PC-9 (cell line): Measurements from ENCODE around the gene UTP25. TPM values are rescaled to one million over a fixed set of nuclear protein-coding genes. Genes with fewer than 3 reads are reported as not detected.

Experiments used
- BruUV-seq: library from RNA; stranded (reverse); fragments of 400-500 nt; replicated peaks from 2 replicates; lab custom pipeline; 2021; lab: Mats Ljungman, UMichigan
- CTCF ChIA-PET: fragments of 300-600 bp; sonication (Branson Sonifier 250); formaldehyde crosslinking; loops from one replicate; lab custom pipeline; 2022; ENCODE audit warnings: antibody characterized with exemption; lab: Charles Lee
- POLR2A ChIA-PET: fragments of 300-600 bp; sonication (Branson Sonifier 250); formaldehyde crosslinking; loops from one replicate; lab custom pipeline; 2022; ENCODE audit warnings: antibody characterized with exemption; ENCODE audit not compliant: unreplicated experiment; lab: Charles Lee
- DNase-seq, 2 experiments: peaks; one replicate each; pipeline versions ENCODE4 v3.0.0 to v3.0.0-alpha.2; 2015 to 2022; ENCODE audit warnings: mixed read lengths in 1 of 2
- H2AFZ ChIP-seq: fragments of 200-600 bp; sonication (generic); 2 replicates; pipeline ENCODE4 v1.8.1; 2017; ENCODE audit warnings: antibody characterized with exemption
- H3F3A ChIP-seq: fragments of 200-600 bp; sonication (generic); 2 replicates; pipeline ENCODE4 v1.8.1; 2017; ENCODE audit warnings: antibody characterized with exemption, mild to moderate bottlenecking, low read depth; ENCODE audit not compliant: insufficient read depth
- H3K27ac ChIP-seq: fragments of 200-600 bp; sonication (generic); 2 replicates; pipeline ENCODE4 v1.6.1; 2016; ENCODE audit warnings: mixed run types
- H3K27me3 ChIP-seq: fragments of 200-600 bp; sonication (generic); 2 replicates; pipeline ENCODE4 v1.6.1; 2016; ENCODE audit warnings: low read depth, mixed run types; ENCODE audit not compliant: insufficient read depth
- H3K36me3 ChIP-seq: fragments of 200-600 bp; sonication (generic); 2 replicates; pipeline ENCODE4 v1.6.1; 2016; ENCODE audit warnings: low read depth, mixed run types
- H3K4me1 ChIP-seq: fragments of 200-600 bp; sonication (generic); replicated peaks from 2 replicates; pipeline ENCODE4 v1.6.1; 2016; ENCODE audit warnings: mixed run types; ENCODE audit not compliant: insufficient read depth
- H3K4me2 ChIP-seq: fragments of 200-600 bp; sonication (generic); 2 replicates; pipeline ENCODE4 v1.6.1; 2017; ENCODE audit warnings: mixed run types
- H3K4me3 ChIP-seq: fragments of 200-600 bp; sonication (generic); 2 replicates; pipeline ENCODE4 v1.6.1; 2016; ENCODE audit warnings: mixed run types
- H3K79me2 ChIP-seq: fragments of 200-600 bp; sonication (generic); 2 replicates; pipeline ENCODE4 v1.6.1; 2017; ENCODE audit warnings: low read depth, mixed run types
- H3K9me2 ChIP-seq: fragments of 200-600 bp; sonication (generic); 2 replicates; pipeline ENCODE4 v1.8.1; 2017; ENCODE audit warnings: mild to moderate bottlenecking; ENCODE audit not compliant: insufficient read depth
- H3K9me3 ChIP-seq: fragments of 200-600 bp; sonication (generic); 2 replicates; pipeline ENCODE4 v1.8.1; 2016; ENCODE audit warnings: low read depth; ENCODE audit not compliant: insufficient read depth
- H4K20me1 ChIP-seq: fragments of 200-600 bp; sonication (generic); 2 replicates; pipeline ENCODE4 v1.8.1; 2017; ENCODE audit not compliant: insufficient read depth
- CTCF ChIP-seq: fragments of 200-600 bp; sonication (generic); conservative IDR thresholded peaks from 2 replicates; pipeline ENCODE4 v1.6.1; 2017; ENCODE audit warnings: mixed run types, antibody characterized with exemption, mild to moderate bottlenecking, moderate library complexity
- EZH2 ChIP-seq: fragments of 200-600 bp; sonication (generic); IDR thresholded peaks from 2 replicates; pipeline ENCODE4 v1.8.0; 2017; ENCODE audit warnings: antibody characterized with exemption, low read depth
- intact Hi-C: fragments of 100-400 bp; cut with micrococcal nuclease; formaldehyde crosslinking; loops from one replicate; pipeline ENCODE4 v1.10.0; 2022; ENCODE audit not compliant: unreplicated experiment
- total RNA-seq: library from RNA; stranded (reverse); gene quantifications from 2 replicates; pipeline ENCODE4 v1.2.3, GENCODE V29; 2021

The UTP25 gene
- total RNA-seq, 1 experiment from 2014 or later = 9.3 TPM

- POLR2A ChIA-PET = no interaction called here
These were observed 17.1 kb downstream of the UTP25 start for GRCh38 chr1:209844695-209845407.

GRCh38 chr1:209845408-209845725 lies 17.6 kb downstream of the UTP25 start:
- H2AFZ ChIP-seq = no peak overlapping the region
- no peak overlapping the region for H3K4me2 ChIP-seq
- no peaks in the 10 kb centered on the region for H3K27me3 ChIP-seq
- CTCF ChIA-PET = interaction anchor here (0.7 kb wide), 1 partner anchor 1513 kb away, joined by 8 read pairs; no protein-coding TSS in a partner anchor
- H3K36me3 ChIP-seq = peaks cover 62% of the 10 kb centered on the region
- peaks cover 8% of the 10 kb centered on the region for H3K4me1 ChIP-seq
- no peak for TF ChIP-seq CTCF
- TF ChIP-seq EZH2 = no peak
- peaks cover 14% of the 10 kb centered on the region for H3K79me2 ChIP-seq
- POLR2A ChIA-PET = no interaction called here
- H3K27ac ChIP-seq = no peak overlapping the region
- DNase-seq = no peak
- H3K9me2 ChIP-seq = no peaks in the 10 kb centered on the region
- H3F3A ChIP-seq = peaks cover 9% of the 10 kb centered on the region; the same call in 1 of the 2 replicates
- no TSS peak for BruUV-seq
- no peaks in the 10 kb centered on the region for H3K9me3 ChIP-seq
- H3K4me3 ChIP-seq = no peak overlapping the region
- intact Hi-C loops = no loop called here
- peaks cover 3% of the 10 kb centered on the region for H4K20me1 ChIP-seq

More at GRCh38 chr1:209844695-209845407, 17.1 kb downstream of the UTP25 start:
- no peaks in the 10 kb centered on the region for H3K9me2 ChIP-seq
- TF ChIP-seq CTCF (no peak), EZH2 (no peak)
- no peaks in the 10 kb centered on the region for H3K27me3 ChIP-seq
- H3K9me3 ChIP-seq = no peaks in the 10 kb centered on the region
- H3K4me2 ChIP-seq = no peak overlapping the region
- peaks cover 16% of the 10 kb centered on the region for H3K79me2 ChIP-seq
- no peak overlapping the region for H3K27ac ChIP-seq
- H3K36me3 ChIP-seq = peaks cover 60% of the 10 kb centered on the region
- intact Hi-C loops = loop anchor here (5.0 kb wide), 1 partner anchor 43 kb away; no protein-coding TSS in a partner anchor
- CTCF ChIA-PET = interaction anchor here (0.7 kb wide), 1 partner anchor 1514 kb away, joined by 8 read pairs; no protein-coding TSS in a partner anchor
- BruUV-seq = no TSS peak
- H3K4me3 ChIP-seq = no peak overlapping the region
- H4K20me1 ChIP-seq = peaks cover 3% of the 10 kb centered on the region
- H3K4me1 ChIP-seq = peaks cover 12% of the 10 kb centered on the region
- no peak overlapping the region for H2AFZ ChIP-seq
- DNase-seq = no peak
- peaks cover 13% of the 10 kb centered on the region; the same call in 1 of the 2 replicates for H3F3A ChIP-seq

- CTCF ChIA-PET = no interaction called here
- no peak overlapping the region for H2AFZ ChIP-seq
- POLR2A ChIA-PET = no interaction called here
- DNase-seq = no peak
- H3K9me2 ChIP-seq = no peaks in the 10 kb centered on the region
- no peak for TF ChIP-seq CTCF
- no peak for TF ChIP-seq EZH2
- H3K27me3 ChIP-seq = no peaks in the 10 kb centered on the region
- peaks cover 6% of the 10 kb centered on the region; the same call in 1 of the 2 replicates for H3F3A ChIP-seq
- H3K4me3 ChIP-seq = no peak overlapping the region
- H3K36me3 ChIP-seq = peaks cover 59% of the 10 kb centered on the region
- H3K79me2 ChIP-seq = 0 out of 2 replicates have a peak, but pooled peaks cover 4% of the 10 kb centered on the region
- BruUV-seq = no TSS peak
- H4K20me1 ChIP-seq = no peaks in the 10 kb centered on the region; the same call in none of the 2 replicates
- H3K27ac ChIP-seq = no peak overlapping the region
- H3K9me3 ChIP-seq = no peaks in the 10 kb centered on the region
- intact Hi-C loops = no loop called here
- H3K4me1 ChIP-seq = no peaks in the 10 kb centered on the region
- no peak overlapping the region for H3K4me2 ChIP-seq
These were observed 21.6 kb downstream of the UTP25 start for GRCh38 chr1:209849388-209849787.
